ENCODE data around the gene ZC3H12A.

DNA sequence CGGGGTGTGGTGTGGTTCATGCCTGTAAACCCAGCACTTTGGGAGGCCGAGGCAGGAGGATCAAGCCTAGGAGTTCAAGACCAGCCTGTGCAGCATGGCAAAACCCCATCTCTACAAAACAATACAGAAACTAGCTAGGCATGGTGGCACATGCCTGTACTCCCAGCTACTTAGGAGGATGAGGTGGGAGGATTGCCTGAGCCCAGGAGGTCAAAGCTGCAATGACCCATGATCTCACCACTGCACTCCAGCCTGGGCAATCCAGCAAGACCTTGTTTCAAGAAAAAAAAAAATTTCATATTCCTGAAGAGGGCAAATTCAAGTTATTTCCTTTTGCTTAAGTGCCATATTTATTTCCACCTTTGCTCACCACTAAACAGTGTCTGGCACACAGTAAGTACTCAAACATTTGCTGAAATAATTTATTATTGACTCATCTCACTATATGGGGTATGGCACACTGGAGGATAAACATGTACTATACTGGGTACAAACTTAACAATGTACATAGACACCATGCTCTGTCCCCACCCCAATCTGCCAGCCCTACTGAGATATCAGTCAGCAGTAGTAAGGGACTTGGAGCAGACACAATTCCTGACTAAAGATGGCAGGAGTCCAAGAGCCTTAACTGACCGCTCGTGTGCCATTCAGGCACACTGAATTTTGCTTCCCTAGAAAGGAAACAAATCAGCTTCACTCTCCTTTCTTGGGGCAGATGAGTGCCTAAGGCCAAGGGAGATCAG lies 24.7 kb downstream of the ZC3H12A start:
- TF ChIP-seq, protein P1, sequence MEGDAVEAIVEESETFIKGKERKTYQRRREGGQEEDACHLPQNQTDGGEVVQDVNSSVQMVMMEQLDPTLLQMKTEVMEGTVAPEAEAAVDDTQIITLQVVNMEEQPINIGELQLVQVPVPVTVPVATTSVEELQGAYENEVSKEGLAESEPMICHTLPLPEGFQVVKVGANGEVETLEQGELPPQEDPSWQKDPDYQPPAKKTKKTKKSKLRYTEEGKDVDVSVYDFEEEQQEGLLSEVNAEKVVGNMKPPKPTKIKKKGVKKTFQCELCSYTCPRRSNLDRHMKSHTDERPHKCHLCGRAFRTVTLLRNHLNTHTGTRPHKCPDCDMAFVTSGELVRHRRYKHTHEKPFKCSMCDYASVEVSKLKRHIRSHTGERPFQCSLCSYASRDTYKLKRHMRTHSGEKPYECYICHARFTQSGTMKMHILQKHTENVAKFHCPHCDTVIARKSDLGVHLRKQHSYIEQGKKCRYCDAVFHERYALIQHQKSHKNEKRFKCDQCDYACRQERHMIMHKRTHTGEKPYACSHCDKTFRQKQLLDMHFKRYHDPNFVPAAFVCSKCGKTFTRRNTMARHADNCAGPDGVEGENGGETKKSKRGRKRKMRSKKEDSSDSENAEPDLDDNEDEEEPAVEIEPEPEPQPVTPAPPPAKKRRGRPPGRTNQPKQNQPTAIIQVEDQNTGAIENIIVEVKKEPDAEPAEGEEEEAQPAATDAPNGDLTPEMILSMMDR (IDR thresholded peaks at IDR 0.05): no peak
- TF ChIP-seq POLR2A (IDR thresholded peaks at IDR 0.05) (no peak), POLR2AphosphoS5 (IDR thresholded peaks at IDR 0.05) (no peak), EP300 (IDR thresholded peaks at IDR 0.05) (peak in 1 of 4 donors; percentile 23)
